HL-60 (cell line): ENCODE results near the gene TNKS1BP1.
"Not testable (repeated sequence)": the region's sequence is repeated elsewhere in the genome, so short reads cannot be mapped to it uniquely, and the experiment has no call there.

Experiments
- CTCF ChIP-seq: IDR thresholded peaks from one replicate; pipeline ENCODE4 v1.5.1; 2011; ENCODE audit warnings: low read length, control low read depth, inconsistent platforms; ENCODE audit not compliant: insufficient read depth
- SPI1 ChIP-seq: IDR thresholded peaks from 2 replicates; pipeline ENCODE4 v1.6.1; 2012; ENCODE audit warnings: low read depth, mild to moderate bottlenecking, borderline replicate concordance

- TF ChIP-seq SPI1, CTCF: not testable (repeated sequence)
These were observed 28.5 kb downstream of the TNKS1BP1 start for GRCh38 chr11:57296205-57296604.
